HG03460 (cell line): ENCODE measurements around the gene LRRK1.
"Not testable (repeated sequence)": the region's sequence is repeated elsewhere in the genome, so short reads cannot be mapped to it uniquely, and the experiment has no call there.

Experiments used
- ATAC-seq: cut with Tn5 transposase; IDR thresholded peaks from one replicate; pipeline ENCODE4 v1.9.1; 2021; ENCODE audit not compliant: unreplicated experiment

Gene LRRK1

DNA sequence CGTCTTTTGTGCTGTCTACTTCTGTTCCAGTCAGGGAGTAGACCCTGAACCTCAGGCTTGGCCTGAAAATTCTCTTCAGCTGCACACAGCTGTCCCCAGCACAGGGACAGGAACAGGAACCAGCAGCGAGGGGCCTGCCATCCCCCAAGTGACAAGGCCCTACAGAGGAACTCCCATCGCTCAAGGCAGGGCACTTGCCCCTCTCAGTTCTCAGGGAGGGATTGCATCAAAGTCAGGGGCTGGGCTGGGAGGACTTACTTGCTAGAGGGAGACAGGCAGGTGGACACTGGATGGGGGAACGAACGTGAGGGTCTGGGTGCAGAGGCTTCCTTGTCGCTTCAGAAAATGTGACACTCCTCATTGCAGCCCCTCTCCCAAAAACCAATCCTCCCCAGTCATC lies 169.1 kb downstream of the LRRK1 start:
- no peak for ATAC-seq

DNA sequence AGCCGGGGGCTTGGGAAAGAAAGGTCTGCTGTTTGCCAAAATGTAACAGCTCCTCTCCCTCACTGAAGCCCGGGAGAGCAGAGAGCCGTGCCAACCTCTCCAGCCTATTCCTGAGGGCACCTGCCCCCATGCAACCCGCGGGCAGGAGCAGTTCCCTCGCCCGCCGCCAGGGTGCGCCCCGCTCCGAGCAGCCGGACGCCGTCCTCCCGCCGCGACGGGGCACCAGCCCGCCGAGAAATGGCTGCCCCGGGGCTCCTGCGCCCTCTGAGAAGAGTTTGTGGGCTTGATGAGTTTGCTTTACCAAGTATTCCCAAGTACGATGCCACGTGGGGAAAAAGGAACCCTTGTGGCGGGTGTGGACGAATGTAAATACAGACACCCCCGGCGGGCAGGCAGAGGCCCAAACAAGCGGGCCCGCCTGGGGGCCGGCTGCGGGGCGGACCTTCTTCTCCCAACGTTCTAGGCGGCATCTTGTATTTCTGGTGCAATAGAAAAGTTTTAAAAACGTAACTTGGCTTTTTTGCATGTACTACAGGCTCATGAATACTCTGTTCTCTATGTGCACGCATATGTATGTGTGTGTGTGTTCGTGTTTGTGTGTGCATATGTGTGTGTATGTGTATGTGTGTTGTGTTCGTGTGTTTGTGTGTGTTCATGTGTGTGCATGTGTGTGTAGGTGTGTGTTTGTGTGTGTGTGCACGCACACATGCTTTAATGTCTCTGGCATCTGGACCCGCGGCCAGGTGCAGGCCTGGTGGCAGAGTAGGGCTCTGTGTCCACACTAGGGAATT lies 169.8 kb downstream of the LRRK1 start:
- peak; percentile 90 for ATAC-seq

DNA sequence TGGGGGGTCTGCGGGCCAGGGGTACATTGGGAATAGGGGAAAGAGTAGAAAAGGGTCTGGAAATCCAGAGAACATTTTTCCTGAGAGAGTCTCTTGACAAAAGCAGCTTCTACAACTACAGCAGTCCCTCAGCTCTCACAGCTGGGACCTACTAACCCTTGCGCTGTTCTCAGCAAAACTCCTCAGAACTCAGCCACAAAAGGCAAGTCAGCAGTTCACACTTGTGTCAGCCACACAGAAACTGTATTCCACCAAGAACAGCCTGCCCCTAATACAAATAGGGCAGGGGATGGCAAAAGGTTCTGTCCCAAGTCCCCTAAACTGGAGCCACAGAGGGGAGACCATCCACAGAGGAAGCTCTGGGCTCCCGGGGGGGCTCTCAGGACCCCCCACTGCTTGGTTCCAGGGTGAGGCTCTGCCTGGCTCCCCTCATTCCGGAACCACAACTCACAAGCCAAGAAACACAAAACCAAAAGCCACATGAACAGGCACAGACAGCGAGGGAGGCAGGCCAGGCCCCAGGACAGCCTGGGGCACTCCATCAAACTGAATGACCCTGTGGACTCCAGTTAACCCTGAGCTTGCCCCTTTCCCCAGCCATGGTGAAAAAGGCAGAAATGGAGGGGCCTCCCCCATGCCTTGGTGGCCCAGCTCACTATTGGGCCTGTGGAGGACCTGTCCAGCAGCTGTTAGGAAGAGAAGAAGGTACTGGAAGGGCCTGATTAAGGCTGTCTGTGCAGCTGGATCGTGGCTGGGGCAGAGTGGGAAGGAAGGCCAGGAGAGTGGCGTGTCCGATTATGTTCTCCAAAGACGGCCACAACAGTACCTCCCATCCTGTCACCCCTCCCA lies 170.6 kb downstream of the LRRK1 start:
- ATAC-seq, result no peak

DNA sequence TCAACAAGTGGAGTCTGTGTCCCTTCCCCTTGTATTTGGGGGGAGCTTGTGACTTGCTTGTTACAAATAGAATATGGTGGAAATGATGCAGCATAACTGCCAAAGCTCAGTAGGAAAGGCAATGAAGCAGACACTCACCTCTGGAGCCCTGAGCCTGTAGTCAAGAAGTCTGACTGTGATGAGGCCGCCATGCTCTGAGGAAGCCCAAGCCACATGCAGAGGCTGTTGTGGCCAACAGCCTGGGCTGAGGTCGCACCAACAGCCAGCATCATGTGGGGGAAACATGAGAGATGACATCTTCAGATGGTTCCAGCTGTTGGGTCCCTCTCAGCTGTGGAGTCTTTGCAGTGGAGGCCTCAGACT lies 171.3 kb downstream of the LRRK1 start:
- ATAC-seq, result no peak

DNA sequence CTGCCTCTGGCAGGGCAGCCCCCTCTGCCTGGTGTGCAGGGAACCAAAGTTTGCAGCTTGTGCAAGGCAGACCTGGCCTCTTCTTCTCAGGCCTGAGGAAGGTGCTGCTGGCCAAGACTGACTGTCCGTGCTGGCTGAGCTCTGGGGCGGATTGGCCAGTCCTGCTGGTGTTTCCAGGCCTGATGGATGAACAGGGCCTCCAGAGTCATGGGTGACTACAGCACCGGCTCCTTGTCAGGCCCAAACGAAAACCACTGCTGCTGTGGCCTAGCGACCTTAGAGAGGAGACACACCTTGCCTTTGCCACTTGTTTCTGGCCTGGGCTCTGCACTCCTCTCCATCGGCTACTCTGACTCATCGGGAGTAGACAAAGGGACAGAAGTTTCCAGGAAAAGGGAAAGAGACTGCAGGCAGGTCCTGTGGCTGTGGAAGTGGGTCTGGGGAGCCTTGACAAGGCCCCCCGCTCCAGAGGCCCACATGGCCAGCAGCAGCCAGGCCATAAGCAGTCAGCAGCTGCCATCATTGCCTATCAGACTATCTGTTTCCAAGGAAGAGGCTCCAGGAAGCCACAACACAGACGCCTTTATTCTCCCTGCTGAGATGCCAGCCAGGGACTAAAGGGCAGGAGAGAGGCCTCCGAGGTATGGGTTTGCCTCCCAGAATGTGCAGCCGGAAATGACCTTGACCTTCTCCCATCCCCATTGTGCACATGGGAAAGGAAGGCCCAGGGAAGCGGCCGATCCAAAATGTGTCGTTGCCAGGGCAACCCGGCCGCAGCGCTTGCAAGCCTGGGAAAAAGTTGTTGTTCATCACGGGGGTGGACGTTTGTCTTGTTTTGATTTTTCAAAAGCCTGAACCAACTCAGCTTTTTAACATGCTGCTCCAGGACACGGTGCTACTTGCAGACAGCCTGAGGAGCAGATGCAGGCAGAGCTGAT lies 172.2 kb downstream of the LRRK1 start:
- no peak for ATAC-seq

DNA sequence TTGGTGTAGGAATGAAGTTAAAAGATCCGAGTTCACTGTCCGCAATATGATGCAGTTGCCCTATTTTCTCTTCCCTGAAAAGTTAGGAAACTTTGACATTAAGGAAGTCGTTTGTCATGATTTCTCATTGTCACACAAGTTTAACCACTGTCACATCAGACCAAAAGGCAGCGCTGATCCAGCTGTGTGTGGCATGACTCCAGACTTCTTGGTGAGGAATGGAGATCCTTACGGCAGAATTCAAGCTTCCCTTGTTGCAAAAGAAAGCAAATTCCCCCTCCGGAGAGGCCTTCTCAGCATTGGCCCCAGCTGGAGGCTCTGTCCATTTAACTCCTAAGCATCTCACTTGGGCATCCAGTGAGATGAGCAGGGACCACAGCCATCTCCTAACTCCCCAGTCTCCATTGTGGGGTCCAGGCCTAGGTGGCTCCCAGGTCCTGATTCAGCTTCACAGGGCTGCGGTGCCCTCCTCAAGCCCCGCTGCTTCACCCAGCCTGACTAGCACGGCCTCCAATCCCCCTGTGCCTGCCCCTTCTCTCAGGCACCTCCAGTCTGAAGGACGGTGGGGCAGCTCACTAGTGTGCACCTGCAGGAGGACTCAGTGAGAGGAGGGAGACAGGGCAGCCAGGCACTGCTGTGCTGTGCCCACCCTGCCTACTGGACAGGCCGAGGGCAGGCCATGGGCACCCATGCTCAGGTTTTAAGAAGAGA lies 173.2 kb downstream of the LRRK1 start:
- ATAC-seq, result no peak

- ATAC-seq, result no peak
Observed at GRCh38 chr15:101092867-101093202, 173.7 kb downstream of the LRRK1 start.

DNA sequence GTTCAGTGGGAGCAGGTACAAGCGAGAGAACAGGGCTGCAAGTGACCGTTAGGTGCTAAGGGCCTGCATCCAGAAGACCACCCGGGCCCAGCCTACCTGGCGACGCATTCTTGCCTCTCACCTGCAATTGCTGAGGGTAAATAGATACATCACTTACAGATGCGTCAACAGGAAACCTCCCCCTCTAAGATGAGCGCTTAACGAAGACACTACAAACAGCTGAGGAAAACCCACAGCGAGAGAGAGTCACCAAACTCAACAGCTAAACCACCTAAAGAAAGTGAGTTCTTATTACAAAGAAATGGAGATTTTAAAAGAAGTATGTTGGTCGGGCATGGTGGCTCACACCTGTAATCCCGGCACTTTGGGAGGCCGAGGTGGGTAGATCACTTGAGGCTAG lies 174.8 kb downstream of the LRRK1 start:
- no peak for ATAC-seq

GRCh38 chr15:101095796-101096406 lies 176.7 kb downstream of the LRRK1 start:
- not testable (repeated sequence) for ATAC-seq

GRCh38 chr15:101097111-101097510 lies 178.0 kb downstream of the LRRK1 start:
- no peak for ATAC-seq

DNA sequence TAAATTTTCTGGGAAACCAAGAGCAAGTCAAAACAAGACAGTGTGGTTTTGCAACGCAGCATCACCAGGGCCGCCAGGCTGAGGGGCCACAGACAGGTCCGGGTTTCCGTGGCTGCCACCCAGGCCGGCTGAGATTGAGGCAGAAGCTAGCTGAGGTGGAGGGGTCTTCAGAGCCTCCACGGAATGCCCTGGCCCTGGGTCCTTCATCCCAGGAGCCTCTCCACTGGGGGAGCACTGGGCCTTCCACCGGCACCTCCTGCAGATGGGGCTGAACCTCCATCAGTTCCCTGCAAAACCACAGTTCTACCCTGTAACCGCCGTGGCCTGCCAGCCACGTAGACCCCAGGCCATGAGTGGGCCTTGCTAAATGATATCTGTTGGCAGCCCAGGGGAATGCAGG lies 180.0 kb downstream of the LRRK1 start:
- no peak for ATAC-seq

DNA sequence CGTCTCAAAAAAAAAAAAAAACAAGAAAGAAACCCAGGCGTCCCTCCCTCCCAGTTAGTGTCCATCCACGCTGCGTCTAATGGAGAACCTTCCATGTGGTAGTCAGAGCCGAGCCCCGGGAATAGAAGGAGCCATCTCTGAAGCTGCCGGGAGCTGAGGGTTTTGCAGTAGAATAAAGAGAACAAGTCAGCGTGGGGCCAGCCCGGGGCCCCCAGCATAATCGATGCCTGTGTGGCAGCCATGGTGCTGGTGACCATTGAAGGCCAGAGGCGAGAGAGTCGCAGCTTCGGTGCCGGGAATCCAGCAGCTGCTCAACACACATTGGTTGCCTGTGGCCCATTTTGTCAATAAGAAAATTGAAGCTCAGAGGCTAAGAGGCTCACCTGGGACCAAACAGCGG lies 181.0 kb downstream of the LRRK1 start:
- ATAC-seq, result no peak

DNA sequence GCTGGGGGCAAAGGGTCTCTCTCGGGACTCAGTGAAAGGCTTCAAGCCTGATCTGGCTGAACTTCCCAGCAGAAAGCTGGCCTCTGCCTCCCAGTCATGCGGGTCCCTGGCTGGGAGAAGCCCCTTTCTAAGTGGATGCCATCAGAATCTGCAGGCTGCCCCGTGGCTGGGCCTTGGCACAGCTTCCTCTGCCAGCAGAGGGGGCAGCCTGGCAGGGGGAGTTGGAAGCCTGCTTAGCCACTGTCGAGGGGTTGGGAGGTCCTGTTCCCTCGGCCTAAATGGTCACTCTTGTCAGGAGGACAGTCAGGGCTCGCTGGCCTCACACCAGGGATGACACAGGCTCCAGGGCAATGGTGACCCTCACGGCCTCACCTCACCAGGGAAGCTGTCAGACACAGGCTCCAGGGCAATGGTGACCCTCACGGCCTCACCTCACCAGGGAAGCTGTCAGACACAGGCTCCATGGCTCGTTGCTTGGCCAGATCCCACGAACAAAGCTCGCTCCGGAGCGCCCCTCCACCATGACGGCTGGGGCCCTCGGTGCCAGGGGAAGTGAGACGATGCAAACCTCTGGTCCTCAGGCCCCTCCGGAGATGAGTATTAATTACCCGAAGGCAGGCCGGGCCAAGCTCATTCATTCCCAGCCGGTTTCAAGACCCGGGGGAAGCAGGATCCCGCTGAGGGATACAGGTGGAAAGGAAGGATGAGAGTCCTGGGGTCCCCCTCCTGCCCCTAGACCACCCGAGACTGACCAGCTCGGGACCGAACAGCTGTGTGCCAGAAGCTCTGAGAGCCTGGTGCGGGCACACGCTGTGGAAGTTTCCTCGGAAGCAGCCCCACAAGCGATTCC lies 181.7 kb downstream of the LRRK1 start:
- ATAC-seq, result no peak

- no peak for ATAC-seq
Observed at GRCh38 chr15:101101676-101102075, 182.5 kb downstream of the LRRK1 start.

GRCh38 chr15:101102746-101103145 lies 183.6 kb downstream of the LRRK1 start:
- no peak for ATAC-seq

DNA sequence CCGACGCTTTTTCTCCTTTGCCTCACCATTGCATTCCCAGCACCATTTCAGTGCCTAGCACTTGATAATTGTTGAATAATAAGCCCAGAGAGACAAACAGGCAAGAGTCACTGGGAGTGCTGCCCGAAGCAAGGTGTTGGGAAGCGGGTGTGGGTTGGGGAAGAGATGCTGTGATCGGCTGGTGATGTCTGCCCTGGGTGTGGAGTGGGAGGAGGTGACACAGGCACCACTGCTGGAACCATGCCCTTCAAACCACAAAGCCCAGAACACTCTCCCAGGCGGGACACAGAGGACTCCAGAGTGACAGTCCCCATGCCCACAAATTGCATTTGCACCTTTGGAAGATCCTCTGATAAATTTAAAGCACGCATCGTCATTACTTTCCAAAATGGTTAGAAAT lies 184.4 kb downstream of the LRRK1 start:
- ATAC-seq, result no peak

DNA sequence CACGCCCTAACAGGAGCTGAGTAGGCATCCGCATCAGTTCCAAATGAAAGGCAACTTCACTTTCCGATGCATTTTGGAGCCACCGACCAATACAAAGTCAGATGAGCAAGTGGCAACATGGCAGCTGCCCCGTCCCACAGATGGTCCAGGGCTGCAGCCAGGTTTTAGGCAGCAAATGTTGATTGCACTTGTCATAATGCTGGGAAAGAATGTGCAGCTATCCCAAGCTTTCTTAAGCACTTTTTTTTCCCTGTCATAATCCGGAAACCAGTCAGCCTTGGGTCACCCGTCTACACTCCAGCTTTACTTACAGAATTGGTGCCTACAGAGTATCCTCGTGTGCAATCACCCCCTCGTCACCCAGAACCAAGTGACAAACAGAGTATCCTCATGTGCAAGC lies 185.0 kb downstream of the LRRK1 start:
- ATAC-seq, result no peak

GRCh38 chr15:101105059-101105891 lies 186.1 kb downstream of the LRRK1 start:
- ATAC-seq, result no peak

DNA sequence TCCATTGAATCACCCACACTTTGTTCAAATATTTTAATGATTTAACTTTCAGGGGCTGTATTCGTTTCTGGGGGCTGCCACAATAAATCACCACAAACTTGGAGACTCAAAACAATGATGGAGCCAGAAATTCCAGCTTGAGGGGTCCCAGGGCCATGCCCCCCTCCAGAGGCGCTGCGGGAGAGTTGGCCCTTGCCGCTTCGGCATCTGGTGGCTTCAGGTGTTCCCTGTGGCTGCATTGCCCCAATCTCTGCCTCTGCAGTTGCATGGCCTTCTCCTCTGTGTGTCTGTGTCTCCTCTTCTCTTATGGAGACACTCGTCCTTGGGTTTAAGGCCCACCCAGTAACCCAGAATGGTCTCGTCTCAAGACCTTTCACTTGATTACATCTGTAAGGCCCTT lies 187.9 kb downstream of the LRRK1 start:
- ATAC-seq, result no peak
